HFF-Myc (cell line): ENCODE measurements around the gene HSCB.
A peak's percentile ranks its signal among the peaks of the same experiment; 100 is the strongest.

Source experiments
- DNase-seq: peaks from one replicate; pipeline ENCODE4 v3.0.0-alpha.2; 2011; ENCODE audit warnings: low read depth; ENCODE audit errors: extremely low read depth
- H3K4me3 ChIP-seq: replicated peaks from 2 replicates; pipeline ENCODE4 v1.5.1; 2011; ENCODE audit warnings: low read depth, mild to moderate bottlenecking, control low read depth, low read length
- CTCF ChIP-seq: IDR thresholded peaks from 2 replicates; pipeline ENCODE4 v1.5.1; 2012; ENCODE audit warnings: mild to moderate bottlenecking, low read depth, low read length, control low read depth; ENCODE audit errors: missing control alignments

HSCB gene

DNA sequence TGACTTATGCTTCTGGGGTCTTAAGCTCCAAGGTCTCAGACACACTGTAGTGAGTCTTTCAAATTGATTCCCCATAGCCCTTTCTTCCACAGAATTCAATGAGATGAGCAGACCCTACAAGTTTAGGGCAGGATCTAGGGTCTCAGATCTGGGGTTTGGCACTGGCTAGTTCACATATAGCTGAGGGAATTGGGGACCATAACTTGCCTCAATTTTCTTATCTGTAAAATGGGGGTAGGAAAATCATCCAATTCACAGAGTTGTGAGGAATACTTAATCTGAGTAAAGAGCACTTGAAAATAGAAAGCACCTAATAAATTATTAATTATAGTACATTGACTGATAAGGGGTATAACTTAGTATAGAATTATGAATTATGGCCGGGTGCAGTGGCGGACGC, 24.8 kb downstream of the HSCB start:
- no peak overlapping the region for H3K4me3 ChIP-seq
- no peak for TF ChIP-seq CTCF
- DNase-seq: no peak

DNA sequence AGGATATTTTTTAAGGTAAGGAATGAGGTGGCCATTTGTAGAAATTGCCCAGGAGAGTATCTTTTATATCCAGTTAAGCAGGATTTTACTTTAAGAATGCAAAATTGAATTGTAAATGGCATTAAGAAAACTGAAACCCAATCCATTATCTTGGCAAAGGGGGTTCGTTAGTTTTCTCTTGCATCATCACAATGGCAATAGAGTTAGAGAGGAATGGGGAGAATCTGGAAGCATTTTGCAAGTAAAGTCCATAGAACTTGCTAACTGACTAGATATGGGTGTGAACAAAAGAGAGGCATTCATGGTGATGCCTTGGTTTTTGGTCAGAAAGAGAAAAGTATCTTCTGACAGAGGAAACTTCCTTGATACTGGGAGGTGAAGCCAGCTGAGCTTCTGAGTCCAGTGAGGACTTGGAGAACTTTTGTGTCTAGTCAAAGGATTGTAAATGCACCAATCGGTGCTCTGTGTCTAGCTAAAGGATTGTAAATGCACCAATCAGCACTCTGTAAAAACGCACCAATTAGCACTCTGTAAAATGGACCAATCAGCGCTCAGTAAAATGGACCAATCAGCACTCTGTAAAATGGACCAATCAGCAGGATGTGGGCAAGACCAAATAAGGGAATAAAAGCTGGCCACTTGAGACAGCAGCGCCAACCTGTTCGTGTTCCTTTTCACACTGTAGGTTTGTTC, 27.0 kb downstream of the HSCB start:
- no peak for DNase-seq
- no peak for TF ChIP-seq CTCF

DNA sequence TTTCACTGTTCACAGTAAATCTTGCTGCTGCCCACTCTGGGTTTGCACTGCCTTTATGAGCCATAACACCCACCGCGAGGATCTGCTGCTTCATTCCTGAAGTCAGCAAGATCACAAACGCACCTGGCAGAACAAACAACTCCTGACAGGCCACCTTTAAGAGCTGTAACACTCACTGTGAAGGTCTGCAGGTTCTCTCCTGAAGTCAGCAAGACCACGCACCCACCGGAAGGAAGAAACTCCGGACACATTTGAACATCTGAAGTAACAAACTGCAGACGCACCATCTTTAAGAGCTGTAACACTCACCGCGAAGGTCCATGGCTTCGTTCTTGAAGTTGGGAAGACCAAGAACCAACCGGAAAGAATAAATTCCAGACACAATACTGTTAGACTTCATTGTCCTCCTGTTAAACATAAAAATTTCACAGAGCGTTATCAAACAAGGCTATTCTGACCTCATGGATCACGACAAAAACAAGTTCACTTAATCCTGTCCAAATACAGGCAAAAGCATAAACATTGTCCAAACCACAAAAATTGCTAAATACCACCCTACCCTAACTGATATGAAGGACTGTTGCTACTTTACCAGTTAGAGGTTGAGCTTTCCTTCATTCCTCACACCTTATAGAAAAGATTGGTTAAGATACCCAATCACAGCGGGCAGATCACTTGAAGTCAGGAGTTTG, 27.7 kb downstream of the HSCB start:
- no peak for TF ChIP-seq CTCF

More for the DNA sequence above, 27.0 kb downstream of the HSCB start:
- no peak overlapping the region for H3K4me3 ChIP-seq

GRCh38 chr22:28771195-28771791, 29.5 kb downstream of the HSCB start:
- no peak for DNase-seq
- no peak for TF ChIP-seq CTCF
- no peak overlapping the region for H3K4me3 ChIP-seq

More for the DNA sequence above, 27.7 kb downstream of the HSCB start:
- no peak overlapping the region for H3K4me3 ChIP-seq
- no peak for DNase-seq

GRCh38 chr22:28772633-28773460, 31.0 kb downstream of the HSCB start, which contains the start of gene CCDC117:
CCDC117 (plus strand) TSS chr22:28772695; CDS start chr22:28772850, 155 bp downstream.
- H3K4me3 ChIP-seq: peak within 1 kb of the TSS; percentile 78
- TF ChIP-seq CTCF: no peak
- DNase-seq: peak; percentile 78

DNA sequence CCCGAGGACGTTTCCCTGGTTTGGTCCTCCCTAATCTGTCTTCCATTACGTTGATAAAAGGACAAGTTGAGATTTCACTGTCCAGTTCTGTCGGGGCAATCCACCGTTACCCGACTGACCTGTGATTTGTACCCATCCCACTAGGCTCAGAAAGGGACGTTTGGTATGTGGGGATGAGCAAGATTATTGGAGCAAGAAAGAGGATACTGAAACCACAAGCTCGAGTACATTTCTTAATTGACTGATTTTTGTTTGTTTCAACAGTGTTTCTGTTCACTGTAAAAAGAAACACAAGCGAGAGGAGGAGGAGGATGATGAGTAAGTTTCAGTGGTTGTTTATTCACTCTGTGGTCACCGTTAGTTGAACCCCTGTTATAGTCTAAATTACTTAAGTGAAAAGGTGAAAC, 31.6 kb downstream of the HSCB start:
- no peak for TF ChIP-seq CTCF
- peak overlapping the region; percentile 78 for H3K4me3 ChIP-seq
- no peak for DNase-seq
